HepG2 (cell line): ENCODE results near the gene ATP6V1C2. TPM values are rescaled to one million over a fixed set of nuclear protein-coding genes. Genes with fewer than 3 reads are reported as not detected.

Experiments used
- ASH2L ChIP-seq: fragments of 300-600, 200-600 bp; sonication (generic); IDR thresholded peaks from 2 replicates; pipeline ENCODE4 v1.7.0; 2017; ENCODE audit warnings: low read depth, mild to moderate bottlenecking, moderate library complexity, mixed read lengths, low read length; ENCODE audit not compliant: insufficient read length
- CCDC6 ChIP-seq: sonication (generic); formaldehyde crosslinking; IDR thresholded peaks from 2 replicates; pipeline ENCODE4 v1.8.1; 2022; ENCODE audit warnings: mild to moderate bottlenecking, missing genetic modification reagents, moderate library complexity
- ETV6 ChIP-seq: sonication (generic); formaldehyde crosslinking; conservative IDR thresholded peaks from 2 replicates; pipeline ENCODE4 v1.4.0; 2020; ENCODE audit warnings: missing genetic modification reagents
- FOSL2 ChIP-seq: sonication (generic); formaldehyde crosslinking; IDR thresholded peaks from 2 replicates; pipeline ENCODE4 v1.4.0; 2020; ENCODE audit warnings: missing genetic modification reagents
- FOXP1 ChIP-seq, 2 experiments: fragments of 450-650 bp in 1 of 2; IDR thresholded peaks; 2 replicates each; pipeline ENCODE4 v1.6.1; 2017 to 2018; ENCODE audit warnings: antibody characterized with exemption in 1 of 2
- KDM5B ChIP-seq: sonication (generic); formaldehyde crosslinking; IDR thresholded peaks from 2 replicates; pipeline ENCODE4 v1.4.0; 2020; ENCODE audit warnings: missing genetic modification reagents, mild to moderate bottlenecking, borderline replicate concordance
- NFE2L2 ChIP-seq: fragments of 150-350 bp; IDR thresholded peaks from 2 replicates; pipeline ENCODE4 v1.6.1; 2014; ENCODE audit warnings: low read length
- NFKBIZ ChIP-seq: IDR thresholded peaks from 2 replicates; pipeline ENCODE4 v1.6.1; 2018; ENCODE audit warnings: missing genetic modification reagents, missing compliant biosample characterization
- RARG ChIP-seq: sonication (generic); formaldehyde crosslinking; IDR thresholded peaks from 2 replicates; pipeline ENCODE4 v1.4.0; 2020; ENCODE audit warnings: low read depth, mild to moderate bottlenecking, missing genetic modification reagents
- SP1 ChIP-seq, 2 experiments: fragments of 450-650 bp in 1 of 2; sonication (generic) in 1 of 2; formaldehyde crosslinking in 1 of 2; IDR thresholded peaks; 2 replicates each; pipeline versions ENCODE4 v1.4.0 to v1.6.1; 2016 to 2020; ENCODE audit warnings: missing genetic modification reagents in 1 of 2
- SP2 ChIP-seq: sonication (generic); formaldehyde crosslinking; IDR thresholded peaks from 2 replicates; pipeline ENCODE4 v1.5.1; 2020; ENCODE audit warnings: mild to moderate bottlenecking, missing genetic modification reagents
- TARDBP ChIP-seq: sonication (generic); formaldehyde crosslinking; IDR thresholded peaks from 2 replicates; pipeline ENCODE4 v1.8.0; 2022; ENCODE audit warnings: mild to moderate bottlenecking, missing genetic modification reagents
- YEATS4 ChIP-seq: sonication (generic); formaldehyde crosslinking; IDR thresholded peaks from 2 replicates; pipeline ENCODE4 v1.4.0; 2020; ENCODE audit warnings: missing genetic modification reagents, borderline replicate concordance
- ZFP37 ChIP-seq: sonication (generic); formaldehyde crosslinking; IDR thresholded peaks from 2 replicates; pipeline ENCODE4 v1.4.0; 2020; ENCODE audit warnings: missing genetic modification reagents, borderline replicate concordance
- ZNF121 ChIP-seq: sonication (generic); formaldehyde crosslinking; IDR thresholded peaks from 2 replicates; pipeline ENCODE4 v1.5.0; 2020; ENCODE audit warnings: mild to moderate bottlenecking, missing genetic modification reagents
- ZNF557 ChIP-seq: sonication (generic); formaldehyde crosslinking; IDR thresholded peaks from 2 replicates; pipeline ENCODE4 v1.4.0; 2020; ENCODE audit warnings: missing genetic modification reagents
- ZNF564 ChIP-seq: sonication (generic); formaldehyde crosslinking; IDR thresholded peaks from 2 replicates; pipeline ENCODE4 v1.8.1; 2023; ENCODE audit warnings: mild to moderate bottlenecking, missing genetic modification reagents
- ZNF598 ChIP-seq: sonication (generic); formaldehyde crosslinking; IDR thresholded peaks from 2 replicates; pipeline ENCODE4 v1.5.1; 2020; ENCODE audit warnings: mild to moderate bottlenecking, missing genetic modification reagents, borderline replicate concordance
- ZNF616 ChIP-seq: sonication (generic); formaldehyde crosslinking; IDR thresholded peaks from 2 replicates; pipeline ENCODE4 v1.5.0; 2020; ENCODE audit warnings: low read depth, mild to moderate bottlenecking, missing genetic modification reagents
- ZSCAN31 ChIP-seq: sonication (generic); formaldehyde crosslinking; IDR thresholded peaks from 2 replicates; pipeline ENCODE4 v1.5.0; 2020; ENCODE audit warnings: low read depth, mild to moderate bottlenecking, missing genetic modification reagents
- polyA plus RNA-seq, 8 experiments: library from polyadenylated mRNA; depleted of rRNA in 3 of 8; stranded (reverse) in 7 of 8; unstranded in 1 of 8; fragments of >200 nt; fragmentation: Illumina TruSeq in 4 of 8; extraction: Trizol in 4 of 8; gene quantifications; 2 replicates each; pipeline versions ENCODE4 v1.2.1 to v1.2.3, GENCODE V29; 2011 to 2016; ENCODE audit warnings: low read depth in 4 of 8, missing spikeins in 1 of 8, mixed read lengths in 1 of 8; ENCODE audit not compliant: insufficient read depth in 1 of 8
- total RNA-seq, 5 experiments: library from RNA; depleted of rRNA; stranded (reverse); fragments of >200 nt; fragmentation: Illumina TruSeq; extraction: Trizol; gene quantifications; 2 replicates each; pipeline ENCODE4 v1.2.3, GENCODE V29; 2016; ENCODE audit warnings: low read depth in 1 of 5
- TF ChIP-seq, protein P1 (sequence below): IDR thresholded peaks from 2 replicates; pipeline ENCODE4 v1.6.1; 2016; ENCODE audit warnings: low read depth, control low read depth
- TF ChIP-seq, protein P2 (sequence below): sonication (generic); formaldehyde crosslinking; IDR thresholded peaks from 2 replicates; pipeline ENCODE4 v1.4.0; 2020; ENCODE audit warnings: missing genetic modification reagents
- TF ChIP-seq, protein P3 (sequence below): sonication (generic); formaldehyde crosslinking; IDR thresholded peaks from 2 replicates; pipeline ENCODE4 v1.4.0; 2020; ENCODE audit warnings: missing genetic modification reagents
- TF ChIP-seq, protein P4 (sequence below): sonication (generic); formaldehyde crosslinking; IDR thresholded peaks from 2 replicates; pipeline ENCODE4 v1.8.0; 2022; ENCODE audit warnings: mild to moderate bottlenecking, missing genetic modification reagents, borderline replicate concordance

Gene ATP6V1C2
- total and polyA plus RNA-seq, 2 of the 13 experiments (the other 11 are each of a cell fraction or from before 2014, with no cell fraction given) = 0.04 to 0.29 TPM

DNA sequence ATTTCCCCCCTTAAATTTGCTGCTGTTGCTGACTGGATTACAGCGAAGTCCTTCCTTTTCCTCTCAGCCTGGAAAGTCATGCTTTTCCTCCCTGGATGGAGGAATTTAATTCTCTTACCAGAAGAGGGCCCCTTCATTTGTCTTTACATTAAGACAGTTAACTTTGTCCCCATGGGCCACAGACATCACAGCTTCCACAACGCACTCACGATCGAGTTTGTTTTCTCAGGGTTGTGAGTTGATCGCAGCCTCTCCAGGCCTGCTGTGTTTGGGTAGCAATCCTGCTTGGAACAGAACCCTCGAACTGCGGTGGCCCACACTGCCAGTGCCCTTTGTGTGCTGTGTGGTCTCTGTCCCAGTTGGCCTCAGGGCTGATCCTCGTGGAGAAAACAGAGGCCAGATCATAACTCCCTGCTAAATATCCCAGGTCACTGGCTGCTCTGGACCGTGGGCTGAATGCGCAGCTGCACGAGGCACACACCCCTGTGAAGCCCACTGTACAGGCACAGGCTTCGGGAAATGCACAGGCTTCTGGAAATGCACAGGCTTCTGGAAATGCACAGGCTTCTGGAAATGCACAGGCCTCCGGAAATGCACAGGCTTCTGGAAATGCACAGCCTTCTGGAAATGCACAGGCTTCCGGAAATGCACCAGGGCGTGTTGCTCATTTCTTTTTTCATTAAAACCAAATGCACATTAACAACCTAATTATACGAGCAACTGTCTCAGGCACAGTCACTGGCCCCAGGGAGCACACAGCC is 93.3 kb downstream of the ATP6V1C2 start (continued):
- TF ChIP-seq ZNF598 (no peak), ZFP37 (CRISPR knock-in tag) (no peak), ZNF564 (no peak), YEATS4 (CRISPR knock-in tag) (0 out of 2 replicates have a peak, but pooled peaks have one; percentile 24), ETV6 (CRISPR knock-in tag) (no peak), KDM5B (CRISPR knock-in tag) (peak; percentile 68; the same call in 1 of the 2 replicates), ZSCAN31 (CRISPR knock-in tag) (no peak), ZNF121 (no peak), ZNF616 (CRISPR knock-in tag) (no peak), SP1 (IDR thresholded peaks at IDR 0.05) (no peak), SP1 (CRISPR knock-in tag; IDR thresholded peaks at IDR 0.05) (no peak), ZNF557 (CRISPR knock-in tag) (no peak), NFE2L2 (no peak), CCDC6 (CRISPR knock-in tag) (no peak), FOSL2 (CRISPR knock-in tag) (no peak), RARG (CRISPR knock-in tag) (no peak), FOXP1 (IDR thresholded peaks at IDR 0.05) (no peak), FOXP1 (CRISPR knock-in tag; IDR thresholded peaks at IDR 0.05) (no peak), NFKBIZ (CRISPR knock-in tag) (no peak), TARDBP (CRISPR knock-in tag) (no peak), SP2 (no peak), ASH2L (peak; percentile 21)
- TF ChIP-seq, protein P1, sequence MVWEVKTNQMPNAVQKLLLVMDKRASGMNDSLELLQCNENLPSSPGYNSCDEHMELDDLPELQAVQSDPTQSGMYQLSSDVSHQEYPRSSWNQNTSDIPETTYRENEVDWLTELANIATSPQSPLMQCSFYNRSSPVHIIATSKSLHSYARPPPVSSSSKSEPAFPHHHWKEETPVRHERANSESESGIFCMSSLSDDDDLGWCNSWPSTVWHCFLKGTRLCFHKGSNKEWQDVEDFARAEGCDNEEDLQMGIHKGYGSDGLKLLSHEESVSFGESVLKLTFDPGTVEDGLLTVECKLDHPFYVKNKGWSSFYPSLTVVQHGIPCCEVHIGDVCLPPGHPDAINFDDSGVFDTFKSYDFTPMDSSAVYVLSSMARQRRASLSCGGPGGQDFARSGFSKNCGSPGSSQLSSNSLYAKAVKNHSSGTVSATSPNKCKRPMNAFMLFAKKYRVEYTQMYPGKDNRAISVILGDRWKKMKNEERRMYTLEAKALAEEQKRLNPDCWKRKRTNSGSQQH (CRISPR knock-in tag) = no peak
- TF ChIP-seq, protein P2, sequence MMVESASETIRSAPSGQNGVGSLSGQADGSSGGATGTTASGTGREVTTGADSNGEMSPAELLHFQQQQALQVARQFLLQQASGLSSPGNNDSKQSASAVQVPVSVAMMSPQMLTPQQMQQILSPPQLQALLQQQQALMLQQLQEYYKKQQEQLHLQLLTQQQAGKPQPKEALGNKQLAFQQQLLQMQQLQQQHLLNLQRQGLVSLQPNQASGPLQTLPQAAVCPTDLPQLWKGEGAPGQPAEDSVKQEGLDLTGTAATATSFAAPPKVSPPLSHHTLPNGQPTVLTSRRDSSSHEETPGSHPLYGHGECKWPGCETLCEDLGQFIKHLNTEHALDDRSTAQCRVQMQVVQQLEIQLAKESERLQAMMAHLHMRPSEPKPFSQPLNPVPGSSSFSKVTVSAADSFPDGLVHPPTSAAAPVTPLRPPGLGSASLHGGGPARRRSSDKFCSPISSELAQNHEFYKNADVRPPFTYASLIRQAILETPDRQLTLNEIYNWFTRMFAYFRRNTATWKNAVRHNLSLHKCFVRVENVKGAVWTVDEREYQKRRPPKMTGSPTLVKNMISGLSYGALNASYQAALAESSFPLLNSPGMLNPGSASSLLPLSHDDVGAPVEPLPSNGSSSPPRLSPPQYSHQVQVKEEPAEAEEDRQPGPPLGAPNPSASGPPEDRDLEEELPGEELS (CRISPR knock-in tag) = no peak
- TF ChIP-seq, protein P3, sequence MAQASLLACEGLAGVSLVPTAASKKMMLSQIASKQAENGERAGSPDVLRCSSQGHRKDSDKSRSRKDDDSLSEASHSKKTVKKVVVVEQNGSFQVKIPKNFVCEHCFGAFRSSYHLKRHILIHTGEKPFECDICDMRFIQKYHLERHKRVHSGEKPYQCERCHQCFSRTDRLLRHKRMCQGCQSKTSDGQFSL (CRISPR knock-in tag) = no peak
- TF ChIP-seq, protein P4, sequence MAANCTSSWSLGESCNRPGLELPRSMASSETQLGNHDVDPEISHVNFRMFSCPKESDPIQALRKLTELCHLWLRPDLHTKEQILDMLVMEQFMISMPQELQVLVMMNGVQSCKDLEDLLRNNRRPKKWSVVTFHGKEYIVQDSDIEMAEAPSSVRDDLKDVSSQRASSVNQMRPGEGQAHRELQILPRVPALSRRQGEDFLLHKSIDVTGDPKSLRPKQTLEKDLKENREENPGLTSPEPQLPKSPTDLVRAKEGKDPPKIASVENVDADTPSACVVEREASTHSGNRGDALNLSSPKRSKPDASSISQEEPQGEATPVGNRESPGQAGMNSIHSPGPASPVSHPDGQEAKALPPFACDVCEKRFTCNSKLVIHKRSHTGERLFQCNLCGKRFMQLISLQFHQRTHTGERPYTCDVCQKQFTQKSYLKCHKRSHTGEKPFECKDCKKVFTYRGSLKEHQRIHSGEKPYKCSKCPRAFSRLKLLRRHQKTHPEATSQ (CRISPR knock-in tag) = no peak
